Activated CD8-positive, alpha-beta T cell treated with anti-CD3 and anti-CD28 coated beads, Interleukin-2, amount 10 ng/mL, durations not matched to agents 7 days and 5 days (primary cell): Measurements from ENCODE around the gene TRAPPC14. TPM values are rescaled to one million over a fixed set of nuclear protein-coding genes. Genes with fewer than 3 reads are reported as not detected.
"Not testable (repeated sequence)": the region's sequence is repeated elsewhere in the genome, so short reads cannot be mapped to it uniquely, and the experiment has no call there.

Experiments used
- ATAC-seq: fragments of 150-1000 bp; cut with Tn5 transposase; one replicate; pipeline ENCODE4 v1.10.0; 2021; ENCODE audit warnings: moderate library complexity
- CTCF ChIA-PET: fragments of 350-600 bp; sonication (Branson Sonifier 250); formaldehyde crosslinking; loops from one replicate; lab custom pipeline; 2021; ENCODE audit warnings: antibody characterized with exemption; lab: Charles Lee
- POLR2A ChIA-PET: fragments of 350-600 bp; sonication (Branson Sonifier 250); formaldehyde crosslinking; loops from one replicate; lab custom pipeline; 2021; ENCODE audit warnings: antibody characterized with exemption; lab: Charles Lee
- DNase-seq: peaks from one replicate; pipeline ENCODE4 v3.0.0-alpha.2; 2020
- H3K27ac Mint-ChIP-seq: one replicate; pipeline ENCODE4 v1.8.0; 2021; ENCODE audit warnings: mild to moderate bottlenecking, mixed read lengths
- H3K27me3 Mint-ChIP-seq: one replicate; pipeline ENCODE4 v1.8.0; 2021; ENCODE audit warnings: low read depth, mixed read lengths
- H3K36me3 Mint-ChIP-seq: one replicate; pipeline ENCODE4 v1.8.0; 2021; ENCODE audit warnings: low read depth, mixed read lengths
- H3K4me1 Mint-ChIP-seq: one replicate; pipeline ENCODE4 v1.8.0; 2021; ENCODE audit warnings: low read depth, mixed read lengths
- H3K4me3 Mint-ChIP-seq: one replicate; pipeline ENCODE4 v1.8.0; 2021; ENCODE audit warnings: mild to moderate bottlenecking, mixed read lengths
- H3K9me3 Mint-ChIP-seq: one replicate; pipeline ENCODE4 v1.8.0; 2022; ENCODE audit warnings: mixed read lengths; ENCODE audit not compliant: insufficient read depth
- total RNA-seq, 2 experiments: library from RNA; stranded (reverse); gene quantifications; one replicate each; pipeline ENCODE4 v1.2.3, GENCODE V29; 2021

The TRAPPC14 gene
- total RNA-seq, 2 experiments from 2014 or later: 42.7 to 44.0 TPM

GRCh38 chr7:100189061-100189460 is 30.5 kb upstream of the TRAPPC14 start:
- H3K4me3 Mint-ChIP-seq: no peak overlapping the region
- POLR2A ChIA-PET: interaction anchor here (1.2 to 2.2 kb wide), 2 partner anchors 20 to 32 kb away, joined by 3 to 14 read pairs; no protein-coding TSS in a partner anchor
- no peaks in the 10 kb centered on the region for H3K27me3 Mint-ChIP-seq
- no peaks in the 10 kb centered on the region for H3K9me3 Mint-ChIP-seq
- H3K27ac Mint-ChIP-seq: peak overlapping the region; percentile 32
- H3K4me1 Mint-ChIP-seq: peaks cover 29% of the 10 kb centered on the region
- CTCF ChIA-PET: interaction anchor here (1.7 to 3.9 kb wide), 5 partner anchors 10 to 57 kb away, joined by 4 to 102 read pairs (median 52); partner anchors contain the start of genes GPC2, PVRIG and STAG3
- DNase-seq (no peak), ATAC-seq (no peak)
- peaks cover 4% of the 10 kb centered on the region for H3K36me3 Mint-ChIP-seq

GRCh38 chr7:100185726-100186125 is 27.2 kb upstream of the TRAPPC14 start:
- DNase-seq (no peak), ATAC-seq (no peak)
- Mint-ChIP-seq H3K27ac (no peak overlapping the region), H3K4me3 (no peak overlapping the region), H3K4me1 (peaks cover 41% of the 10 kb centered on the region), H3K9me3 (no peaks in the 10 kb centered on the region), H3K27me3 (no peaks in the 10 kb centered on the region), H3K36me3 (peaks cover 2% of the 10 kb centered on the region)
- ChIA-PET POLR2A (interaction anchor here (1.0 kb wide), 2 partner anchors 34 to 221 kb away, joined by 3 read pairs; partner anchors contain the start of gene PVRIG), CTCF (interaction anchor here (1.0 to 2.0 kb wide), 5 partner anchors 9 to 222 kb away, joined by 3 to 9 read pairs (median 5); no protein-coding TSS in a partner anchor)

GRCh38 chr7:100183090-100183489 is 24.6 kb upstream of the TRAPPC14 start:
- H3K27me3 Mint-ChIP-seq, H3K9me3 Mint-ChIP-seq, DNase-seq, H3K4me3 Mint-ChIP-seq, ATAC-seq, H3K36me3 Mint-ChIP-seq, H3K27ac Mint-ChIP-seq: not testable (repeated sequence)
- POLR2A ChIA-PET: interaction anchor here (1.9 kb wide), 1 partner anchor 39 kb away, joined by 4 read pairs; no protein-coding TSS in a partner anchor
- CTCF ChIA-PET: interaction anchor here (2.5 kb wide), 2 partner anchors 34 to 50 kb away, joined by 14 to 15 read pairs; no protein-coding TSS in a partner anchor
- peaks cover 44% of the 10 kb centered on the region for H3K4me1 Mint-ChIP-seq

- CTCF ChIA-PET: interaction anchor here (0.7 to 5.8 kb wide), 5 partner anchors 7 to 50 kb away, joined by 3 to 51 read pairs (median 14); no protein-coding TSS in a partner anchor
- not testable (repeated sequence) for DNase-seq, ATAC-seq, H3K27me3 Mint-ChIP-seq, H3K36me3 Mint-ChIP-seq, H3K4me3 Mint-ChIP-seq, H3K9me3 Mint-ChIP-seq
- Mint-ChIP-seq H3K4me1 (peaks cover 48% of the 10 kb centered on the region), H3K27ac (peak overlapping the region; percentile 60)
- POLR2A ChIA-PET: interaction anchor here (1.8 to 1.9 kb wide), 2 partner anchors 11 to 39 kb away, joined by 4 to 6 read pairs; no protein-coding TSS in a partner anchor
Measured at GRCh38 chr7:100182616-100183015, 24.1 kb upstream of the TRAPPC14 start.

- POLR2A ChIA-PET: interaction anchor here (1.0 to 1.3 kb wide), 4 partner anchors 15 to 38 kb away, joined by 3 to 5 read pairs (median 4); no protein-coding TSS in a partner anchor
- Mint-ChIP-seq H3K27me3 (peaks cover 13% of the 10 kb centered on the region), H3K4me3 (peak overlapping the region; percentile 57), H3K27ac (peak overlapping the region; percentile 90), H3K4me1 (peaks cover 60% of the 10 kb centered on the region)
- CTCF ChIA-PET: interaction anchor here (0.7 to 5.8 kb wide), 8 partner anchors 9 to 48 kb away, joined by 3 to 51 read pairs (median 7); partner anchors contain the start of gene GAL3ST4
- ATAC-seq, H3K36me3 Mint-ChIP-seq, DNase-seq, H3K9me3 Mint-ChIP-seq: not testable (repeated sequence)
Measured at GRCh38 chr7:100180084-100180483, 21.6 kb upstream of the TRAPPC14 start.

- DNase-seq: peak; percentile 99
- ChIA-PET CTCF (interaction anchor here (0.9 to 5.8 kb wide), 10 partner anchors 9 to 97 kb away, joined by 3 to 51 read pairs (median 6); partner anchors contain the start of gene GAL3ST4), POLR2A (interaction anchor here (0.7 to 1.7 kb wide), 7 partner anchors 9 to 252 kb away, joined by 3 to 5 read pairs (median 3); partner anchors contain the start of genes GAL3ST4, LAMTOR4, MCM7 and ZCWPW1)
- peak within 1 kb of the TSS; percentile 75 for H3K27ac Mint-ChIP-seq
- peak; percentile 91 for ATAC-seq
- peaks cover 8% of the 10 kb centered on the region for H3K36me3 Mint-ChIP-seq
- H3K9me3 Mint-ChIP-seq: no peaks in the 10 kb centered on the region
- peak within 1 kb of the TSS; percentile 77 for H3K4me3 Mint-ChIP-seq
- peaks cover 48% of the 10 kb centered on the region for H3K4me1 Mint-ChIP-seq
- H3K27me3 Mint-ChIP-seq: peaks cover 18% of the 10 kb centered on the region
Measured at GRCh38 chr7:100177045-100178001, 18.8 kb upstream of the TRAPPC14 start, which contains the start of the genes GPC2 and STAG3. Gene GPC2, minus strand, starts transcription at chr7:100177381. Its CDS starts 182 bp downstream, at chr7:100177199. Gene STAG3, plus strand, starts transcription at chr7:100177918. Its CDS starts 2,639 bp downstream, at chr7:100180557.

GRCh38 chr7:100176096-100177044 is 17.8 kb upstream of the TRAPPC14 start:
- ChIA-PET CTCF (interaction anchor here (1.2 to 5.8 kb wide), 9 partner anchors 8 to 46 kb away, joined by 3 to 51 read pairs (median 6); partner anchors contain the start of gene GAL3ST4), POLR2A (interaction anchor here (0.9 to 1.7 kb wide), 4 partner anchors 8 to 41 kb away, joined by 3 to 5 read pairs (median 4); partner anchors contain the start of genes GAL3ST4 and LAMTOR4)
- peak overlapping the region; percentile 3 for H3K27ac Mint-ChIP-seq
- H3K9me3 Mint-ChIP-seq: no peaks in the 10 kb centered on the region
- H3K4me3 Mint-ChIP-seq: peak overlapping the region; percentile 77
- no peak for DNase-seq
- H3K4me1 Mint-ChIP-seq: peaks cover 42% of the 10 kb centered on the region
- no peak for ATAC-seq
- H3K27me3 Mint-ChIP-seq: peaks cover 21% of the 10 kb centered on the region
- H3K36me3 Mint-ChIP-seq: peaks cover 8% of the 10 kb centered on the region

GRCh38 chr7:100175296-100175935 is 16.9 kb upstream of the TRAPPC14 start:
- H3K4me1 Mint-ChIP-seq: peaks cover 40% of the 10 kb centered on the region
- no peak for ATAC-seq
- no peak overlapping the region for H3K4me3 Mint-ChIP-seq
- ChIA-PET CTCF (interaction anchor here (0.6 to 2.5 kb wide), 3 partner anchors 15 to 43 kb away, joined by 3 to 10 read pairs (median 4); partner anchors contain the start of gene LAMTOR4), POLR2A (interaction anchor here (1.5 kb wide), 1 partner anchor 9 kb away, joined by 4 read pairs; no protein-coding TSS in a partner anchor)
- peaks cover 6% of the 10 kb centered on the region for H3K36me3 Mint-ChIP-seq
- peaks cover 26% of the 10 kb centered on the region for H3K27me3 Mint-ChIP-seq
- peak overlapping the region; percentile 5 for H3K27ac Mint-ChIP-seq
- DNase-seq: no peak
- no peaks in the 10 kb centered on the region for H3K9me3 Mint-ChIP-seq

- DNase-seq: no peak
- ChIA-PET CTCF (interaction anchor here (1.7 kb wide), 1 partner anchor 42 kb away, joined by 4 read pairs; no protein-coding TSS in a partner anchor), POLR2A (no interaction called here)
- Mint-ChIP-seq H3K27ac (no peak overlapping the region), H3K36me3 (peaks cover 3% of the 10 kb centered on the region), H3K4me1 (peaks cover 44% of the 10 kb centered on the region), H3K4me3 (no peak overlapping the region), H3K27me3 (peaks cover 28% of the 10 kb centered on the region), H3K9me3 (no peaks in the 10 kb centered on the region)
- ATAC-seq: no peak
Measured at GRCh38 chr7:100174582-100174981, 16.1 kb upstream of the TRAPPC14 start.
